GM19463 (cell line): Measurements from ENCODE around the gene RBKS.
"Not testable (repeated sequence)": the region's sequence is repeated elsewhere in the genome, so short reads cannot be mapped to it uniquely, and the experiment has no call there.

Experiments
- ATAC-seq: cut with Tn5 transposase; IDR thresholded peaks from one replicate; pipeline ENCODE4 v1.9.1; 2021; ENCODE audit warnings: mild to moderate bottlenecking, moderate library complexity; ENCODE audit not compliant: unreplicated experiment

The RBKS gene

GRCh38 chr2:27875089-27875881, 14.9 kb downstream of the RBKS start:
- no peak for ATAC-seq

DNA sequence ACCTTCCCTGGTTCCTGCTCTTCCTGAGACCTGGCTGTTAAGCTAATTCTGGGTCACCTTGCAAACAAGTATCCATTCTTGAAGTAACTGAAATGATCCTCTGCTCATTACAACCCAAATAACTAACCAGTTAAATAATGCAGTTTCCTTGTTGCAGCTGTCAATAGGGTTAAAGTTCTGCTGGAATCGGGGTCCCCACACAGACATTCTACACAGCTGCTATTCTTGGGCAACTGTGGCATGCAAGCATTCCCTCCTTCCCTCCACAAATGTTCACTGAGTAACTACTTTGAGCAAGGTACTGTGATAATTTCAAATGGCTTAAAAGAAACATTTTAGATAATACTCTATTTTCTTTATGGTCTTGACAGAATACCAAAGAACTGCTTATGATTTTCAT, 17.1 kb downstream of the RBKS start:
- no peak for ATAC-seq

DNA sequence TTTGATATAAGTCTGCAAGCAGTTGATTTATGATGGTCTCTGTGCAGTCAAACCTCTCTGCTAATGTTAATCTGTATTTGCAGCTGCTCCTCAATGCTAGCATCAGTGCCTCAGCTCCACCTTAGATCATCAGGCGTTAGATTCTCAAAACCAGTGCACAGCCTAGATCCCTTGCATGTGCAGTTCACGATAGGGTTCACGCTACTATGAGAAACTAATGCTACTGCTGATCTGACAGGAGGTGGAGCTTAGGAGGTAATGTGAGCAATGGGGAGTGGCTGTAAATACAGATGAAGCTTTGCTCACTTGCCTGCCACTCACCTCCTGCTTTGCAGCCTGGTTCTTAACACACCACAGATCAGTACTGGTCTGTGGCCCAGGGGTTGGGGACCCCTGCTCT, 18.4 kb downstream of the RBKS start:
- ATAC-seq = no peak

- ATAC-seq = no peak
These were observed 19.5 kb downstream of the RBKS start for GRCh38 chr2:27870724-27871123.

- no peak for ATAC-seq
These were observed 20.4 kb downstream of the RBKS start for GRCh38 chr2:27869763-27870162.

- ATAC-seq = no peak
These were observed 23.9 kb downstream of the RBKS start for GRCh38 chr2:27866237-27866636.

DNA sequence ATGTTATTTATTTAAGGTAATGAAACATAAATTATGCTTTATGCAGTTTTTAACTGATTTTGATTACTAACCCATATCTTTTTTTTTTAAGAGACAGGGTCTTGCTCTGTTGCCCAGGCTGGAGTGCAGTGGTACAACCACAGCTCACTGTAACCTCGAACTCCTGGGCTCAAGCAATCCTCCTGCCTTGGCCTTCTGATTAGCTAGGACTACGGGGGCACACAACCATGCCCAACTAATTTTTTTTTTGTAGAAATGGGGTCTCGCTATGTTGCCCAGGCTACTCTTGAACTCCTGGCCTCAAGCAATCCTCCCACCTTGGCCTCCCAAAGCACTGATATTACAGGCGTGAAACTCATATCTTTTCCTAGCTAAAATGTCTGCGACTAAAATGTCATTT, 26.2 kb downstream of the RBKS start:
- ATAC-seq = not testable (repeated sequence)

DNA sequence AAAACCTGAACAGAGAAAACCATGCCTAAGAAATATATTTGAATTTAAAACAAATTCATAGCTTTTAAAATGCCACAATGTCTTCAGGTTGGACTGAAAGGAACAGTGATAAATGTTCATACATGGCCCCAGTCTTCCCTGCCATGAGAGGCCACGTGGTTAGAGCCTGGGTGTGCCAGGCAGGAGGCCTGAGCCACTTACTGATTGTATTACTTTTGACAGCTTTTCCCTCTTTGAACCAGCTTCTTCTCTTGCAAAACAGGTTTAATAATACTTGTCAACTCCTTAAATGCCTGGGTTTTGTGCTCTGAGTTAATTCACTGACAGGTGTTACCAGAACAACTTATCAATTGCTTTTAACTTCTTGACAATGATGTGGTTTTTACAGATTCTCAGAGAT, 27.0 kb downstream of the RBKS start:
- ATAC-seq = no peak

DNA sequence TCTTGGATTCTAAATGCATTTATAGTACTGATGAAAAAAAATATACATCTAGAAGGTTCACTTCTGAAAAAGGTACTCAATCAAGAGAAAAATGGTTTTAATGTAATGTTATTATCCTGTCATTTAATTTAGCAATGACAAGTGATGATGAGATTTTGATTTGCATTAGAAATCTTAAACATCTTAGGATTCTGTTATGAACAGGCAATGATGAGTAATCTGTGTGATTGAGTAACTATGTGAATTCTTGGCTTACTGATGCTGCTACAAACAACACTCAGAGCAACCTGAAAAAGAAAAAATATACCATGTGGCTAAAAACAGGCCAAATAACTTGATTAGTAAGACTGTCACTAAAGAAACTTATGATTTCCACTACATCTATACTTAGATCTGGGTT, 30.1 kb downstream of the RBKS start:
- no peak for ATAC-seq

DNA sequence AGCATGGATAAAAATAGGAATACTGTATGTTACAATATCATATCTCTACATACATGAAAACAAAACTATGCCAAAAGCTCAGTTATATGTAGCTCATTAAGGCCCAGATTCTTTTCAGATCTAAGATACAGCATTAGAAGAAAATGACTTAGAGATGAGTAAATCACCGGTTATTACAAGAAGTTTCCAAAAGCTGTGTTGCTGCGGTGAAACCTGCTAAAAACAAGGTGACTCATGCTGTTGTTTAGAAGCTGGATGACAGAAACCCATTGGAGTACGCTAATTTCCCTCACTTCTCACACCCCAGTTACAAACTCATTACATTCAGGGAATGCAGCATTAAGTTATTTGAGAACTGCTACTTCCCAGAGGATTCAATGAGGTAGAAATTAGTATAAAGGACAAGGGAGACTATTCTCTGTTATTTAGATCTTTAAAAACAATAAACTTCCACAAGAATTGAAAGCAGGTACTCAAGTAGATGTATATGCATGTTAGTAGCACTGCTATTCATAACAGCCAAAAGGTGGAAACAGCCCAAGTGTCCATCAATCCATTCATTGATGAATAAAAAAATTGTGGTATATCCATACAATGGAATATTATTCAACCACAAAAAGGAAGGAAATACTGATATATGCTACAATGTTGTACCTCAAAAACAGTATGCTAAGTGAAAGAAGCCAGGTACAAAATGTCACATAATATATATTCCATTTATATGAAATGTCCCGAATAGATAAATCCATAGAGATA, 32.6 kb downstream of the RBKS start:
- ATAC-seq = no peak

GRCh38 chr2:27856956-27857355, 33.2 kb downstream of the RBKS start:
- no peak for ATAC-seq

DNA sequence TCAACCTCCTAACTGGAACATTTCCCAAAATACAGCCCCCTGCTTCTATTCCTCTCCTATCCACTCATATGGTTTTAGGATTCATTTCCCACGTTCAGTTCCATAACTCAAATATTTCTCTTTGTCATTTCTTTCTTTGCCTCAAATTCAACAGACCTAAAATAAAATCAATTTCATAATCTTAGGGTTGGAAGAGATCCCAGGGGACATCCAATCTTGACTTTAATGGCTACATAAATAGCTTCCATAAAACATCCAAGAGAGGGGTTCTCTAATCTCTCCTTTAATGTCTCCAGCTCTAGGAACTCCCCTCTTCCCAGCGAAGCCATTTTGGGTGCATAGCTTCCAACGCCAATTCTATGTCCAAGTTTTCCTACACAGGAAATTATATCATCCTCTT, 33.8 kb downstream of the RBKS start:
- ATAC-seq = no peak

GRCh38 chr2:27855476-27855875, 34.7 kb downstream of the RBKS start:
- ATAC-seq = no peak

DNA sequence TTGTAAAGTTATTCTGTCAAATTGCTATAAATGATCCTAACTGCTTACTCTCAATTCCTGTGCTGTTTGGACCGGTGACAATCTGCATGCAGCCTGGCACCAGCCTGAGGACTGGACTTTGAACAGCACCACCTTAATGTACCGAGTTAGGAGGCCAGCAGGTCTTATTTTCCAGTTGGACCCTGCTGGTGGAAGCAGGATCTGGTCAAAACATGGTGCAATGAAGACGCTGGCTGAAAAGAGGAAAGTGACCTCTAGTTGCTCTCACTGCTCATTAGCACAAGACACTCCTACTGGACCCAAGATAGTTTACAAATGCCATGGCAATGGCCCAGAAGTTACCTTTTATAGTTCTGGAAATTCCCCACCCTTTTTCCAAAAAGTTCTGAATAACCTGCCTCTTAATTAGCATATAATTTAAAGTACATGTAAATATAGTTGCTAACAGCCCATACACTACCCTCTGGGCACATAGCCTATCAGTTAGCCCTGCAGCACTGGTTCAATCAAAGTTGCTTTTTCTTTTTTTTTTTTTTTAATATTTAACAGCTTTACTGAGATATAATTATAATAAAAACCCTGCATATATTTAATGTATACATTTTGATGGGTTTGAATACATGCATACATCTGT, 35.8 kb downstream of the RBKS start:
- no peak for ATAC-seq

- no peak for ATAC-seq
These were observed 37.5 kb downstream of the RBKS start for GRCh38 chr2:27852691-27853090.

- no peak for ATAC-seq
These were observed 40.5 kb downstream of the RBKS start for GRCh38 chr2:27849558-27850205.

- no peak for ATAC-seq
These were observed 42.9 kb downstream of the RBKS start for GRCh38 chr2:27847333-27847732.

GRCh38 chr2:27844821-27845255, 45.3 kb downstream of the RBKS start:
- no peak for ATAC-seq

DNA sequence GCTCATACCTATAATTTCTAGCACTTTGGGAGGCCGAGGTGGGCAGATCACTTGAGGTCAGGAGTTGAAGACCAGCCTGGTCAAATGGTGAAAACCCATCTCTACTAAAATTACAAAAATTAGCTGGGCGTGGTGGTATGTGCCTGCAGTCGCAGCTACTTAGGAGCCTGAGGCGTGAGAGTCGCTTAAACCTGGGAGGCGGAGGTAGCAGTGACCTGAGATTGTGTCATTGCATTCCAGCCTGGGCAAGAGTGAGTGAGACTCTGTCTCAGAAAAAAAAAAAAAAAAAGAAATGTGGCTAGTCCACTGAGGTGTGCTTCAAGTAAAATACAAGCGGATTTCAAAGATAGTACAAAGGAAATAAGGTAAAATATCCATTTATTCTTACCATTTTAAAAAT, 46.2 kb downstream of the RBKS start:
- ATAC-seq = no peak

DNA sequence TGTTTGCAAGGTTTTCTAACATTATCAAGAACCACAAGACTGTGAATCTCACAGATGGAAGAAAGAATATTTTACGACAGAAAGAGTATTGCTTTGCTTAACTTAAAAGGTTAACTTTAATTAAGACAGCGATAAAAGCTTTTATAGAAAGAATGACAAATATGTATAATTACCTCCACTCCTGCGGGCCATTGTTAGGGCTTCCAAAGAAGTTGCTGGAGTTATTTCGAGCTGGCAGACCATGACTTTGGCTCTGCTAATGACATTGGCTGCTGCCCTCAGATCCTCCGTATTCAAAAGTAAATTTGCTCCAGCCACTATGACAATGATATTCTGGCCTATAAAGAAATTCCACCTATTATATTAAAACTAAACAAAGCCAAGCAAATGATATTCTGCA, 47.3 kb downstream of the RBKS start:
- ATAC-seq = no peak

GRCh38 chr2:27839022-27839618, 51.1 kb downstream of the RBKS start:
- ATAC-seq = no peak
